Peyer's patch (tissue), 4 donors: Measurements from ENCODE around the gene DCAKD. TPM values are rescaled to one million over a fixed set of nuclear protein-coding genes. Genes with fewer than 3 reads are reported as not detected.

ENCODE experiments used
- DNase-seq, 3 donors: peaks; one replicate each; pipeline ENCODE4 v3.0.0-alpha.2; 2017 to 2019
- H3K27ac ChIP-seq, 4 donors: fragments of 200-600 bp; sonication (generic); one replicate each; pipeline ENCODE4 v1.5.1; 2016 to 2019
- H3K27me3 ChIP-seq, 2 donors: fragments of 200-600 bp; sonication (generic); one replicate each; pipeline ENCODE4 v1.5.1; 2019
- H3K36me3 ChIP-seq, 3 donors: fragments of 200-600 bp; sonication (generic); one replicate each; pipeline ENCODE4 v1.5.1; 2016 to 2019
- H3K4me1 ChIP-seq, 4 donors: fragments of 200-600 bp; sonication (generic); one replicate each; pipeline ENCODE4 v1.5.1; 2016 to 2019
- H3K4me3 ChIP-seq, 4 donors: fragments of 200-600 bp; sonication (generic); 1 replicate in 3 of 4; 2 replicates in 1 of 4; pipeline ENCODE4 v1.5.1; 2016 to 2019; ENCODE audit warnings: mild to moderate bottlenecking in 1 of 4
- H3K9me3 ChIP-seq, 4 donors: fragments of 200-600 bp; sonication (generic); one replicate each; pipeline ENCODE4 v1.5.1; 2016 to 2019; ENCODE audit warnings: mild to moderate bottlenecking in 1 of 4
- POLR2A ChIP-seq, 2 donors: fragments of 450-650 bp; IDR thresholded peaks; one replicate each; pipeline ENCODE4 v1.5.1; 2017; ENCODE audit warnings: antibody characterized with exemption in 2 of 2, mild to moderate bottlenecking in 2 of 2, moderate library complexity in 2 of 2
- total RNA-seq, 4 donors: library from RNA; depleted of rRNA; stranded (reverse); fragments of >200 nt; gene quantifications; one replicate each; pipeline ENCODE4 v1.1.0, GENCODE V29; 2016
- TF ChIP-seq, protein P1 (sequence below), 6 experiments: fragments of 450-650 bp in 4 of 6; fragments of 200-600 bp in 2 of 6; sonication (generic) in 1 of 6; IDR thresholded peaks; one replicate each; pipeline ENCODE4 v1.5.1; 2017 to 2019; ENCODE audit warnings: antibody characterized with exemption in 6 of 6, mild to moderate bottlenecking in 3 of 6, moderate library complexity in 1 of 6

Gene DCAKD
- total RNA-seq, 4 donors from 2014 or later = 12.6 to 78.4 (median 23.2) TPM

DNA sequence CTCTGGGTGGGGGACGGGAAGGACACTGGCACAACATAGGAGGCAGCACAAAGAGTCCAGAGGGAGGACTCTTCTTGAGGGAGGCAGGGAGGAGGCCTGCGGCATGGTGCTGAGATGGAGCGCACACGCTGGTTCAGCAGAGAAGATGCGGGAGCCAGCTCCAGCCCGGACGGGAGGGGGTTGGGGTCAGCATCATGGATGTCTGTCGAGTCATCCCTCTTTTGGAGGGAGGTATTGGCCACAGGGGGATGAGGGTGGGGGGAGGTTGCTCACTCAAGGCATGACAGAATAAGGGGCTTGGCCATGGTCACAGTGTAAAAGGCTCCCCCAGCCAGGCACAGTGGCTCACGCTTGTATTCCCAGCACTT, 19.3 kb downstream of the DCAKD start:
- TF ChIP-seq, protein P1, sequence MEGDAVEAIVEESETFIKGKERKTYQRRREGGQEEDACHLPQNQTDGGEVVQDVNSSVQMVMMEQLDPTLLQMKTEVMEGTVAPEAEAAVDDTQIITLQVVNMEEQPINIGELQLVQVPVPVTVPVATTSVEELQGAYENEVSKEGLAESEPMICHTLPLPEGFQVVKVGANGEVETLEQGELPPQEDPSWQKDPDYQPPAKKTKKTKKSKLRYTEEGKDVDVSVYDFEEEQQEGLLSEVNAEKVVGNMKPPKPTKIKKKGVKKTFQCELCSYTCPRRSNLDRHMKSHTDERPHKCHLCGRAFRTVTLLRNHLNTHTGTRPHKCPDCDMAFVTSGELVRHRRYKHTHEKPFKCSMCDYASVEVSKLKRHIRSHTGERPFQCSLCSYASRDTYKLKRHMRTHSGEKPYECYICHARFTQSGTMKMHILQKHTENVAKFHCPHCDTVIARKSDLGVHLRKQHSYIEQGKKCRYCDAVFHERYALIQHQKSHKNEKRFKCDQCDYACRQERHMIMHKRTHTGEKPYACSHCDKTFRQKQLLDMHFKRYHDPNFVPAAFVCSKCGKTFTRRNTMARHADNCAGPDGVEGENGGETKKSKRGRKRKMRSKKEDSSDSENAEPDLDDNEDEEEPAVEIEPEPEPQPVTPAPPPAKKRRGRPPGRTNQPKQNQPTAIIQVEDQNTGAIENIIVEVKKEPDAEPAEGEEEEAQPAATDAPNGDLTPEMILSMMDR (IDR thresholded peaks at IDR 0.05) = no peak
- no peak for TF ChIP-seq POLR2A (IDR thresholded peaks at IDR 0.05)
- Histone ChIP-seq H3K27me3 (no peaks in the 10 kb centered on the region), H3K36me3 (peaks cover 0 to 54% (median 0%) of the 10 kb centered on the region in 3 donors), H3K27ac (no peak overlapping the region), H3K4me1 (peaks cover 0 to 5% (median 0%) of the 10 kb centered on the region in 4 donors), H3K4me3 (no peak overlapping the region), H3K9me3 (no peaks in the 10 kb centered on the region)
- DNase-seq = no peak

DNA sequence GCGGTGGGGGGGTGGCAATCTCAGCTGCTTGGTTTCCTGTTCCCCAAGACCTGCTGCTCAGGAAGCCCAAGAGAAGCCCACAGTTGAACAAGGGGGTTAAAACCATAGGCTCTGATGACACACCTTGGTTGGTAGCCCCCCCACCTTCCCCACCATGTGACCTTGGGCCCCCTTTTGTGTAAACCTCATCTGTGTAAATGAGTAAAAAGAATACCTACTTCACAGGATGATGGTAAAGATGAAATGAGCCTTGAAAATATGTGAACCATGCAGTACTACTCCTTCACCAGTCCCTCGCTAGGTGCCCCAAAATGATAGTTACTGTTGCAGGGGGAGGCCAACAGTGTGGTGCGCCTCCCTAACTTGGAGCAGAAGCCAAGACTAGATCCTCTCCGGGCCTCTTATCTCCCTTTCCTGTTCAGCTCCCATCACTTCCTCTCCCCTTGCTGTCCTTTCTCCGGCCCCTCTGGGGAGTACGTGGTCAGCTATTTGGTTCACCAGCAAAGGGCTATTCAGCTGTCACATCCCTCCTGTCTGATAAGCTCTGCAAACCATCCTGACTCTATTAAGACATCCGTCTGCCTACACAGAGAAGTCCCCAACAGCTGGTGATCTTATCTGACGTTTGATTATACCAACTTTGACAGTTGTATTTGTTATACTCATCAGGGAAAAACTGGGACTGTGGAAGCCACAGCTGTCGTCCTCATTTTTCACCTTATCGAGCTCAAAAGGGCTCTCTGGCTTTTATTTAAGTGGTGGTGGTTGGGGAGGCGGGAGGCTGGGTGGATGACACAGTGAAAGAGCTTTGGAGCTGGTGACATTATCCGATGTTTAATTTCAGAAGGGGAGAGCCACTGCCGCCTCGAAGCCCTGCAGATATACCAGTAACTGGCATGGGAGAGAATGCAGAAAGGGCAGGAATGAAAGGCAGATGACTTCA, 19.9 kb downstream of the DCAKD start:
- Histone ChIP-seq H3K4me1 (no peaks in the 10 kb centered on the region), H3K4me3 (no peak overlapping the region), H3K27ac (peak overlapping the region in 1 of 4 donors; percentile 17), H3K27me3 (no peaks in the 10 kb centered on the region), H3K9me3 (no peaks in the 10 kb centered on the region), H3K36me3 (peaks cover 0 to 61% (median 0%) of the 10 kb centered on the region in 3 donors)
- TF ChIP-seq POLR2A (IDR thresholded peaks at IDR 0.05) = no peak
- TF ChIP-seq, protein P1 (IDR thresholded peaks at IDR 0.05) = no peak
- no peak for DNase-seq

DNA sequence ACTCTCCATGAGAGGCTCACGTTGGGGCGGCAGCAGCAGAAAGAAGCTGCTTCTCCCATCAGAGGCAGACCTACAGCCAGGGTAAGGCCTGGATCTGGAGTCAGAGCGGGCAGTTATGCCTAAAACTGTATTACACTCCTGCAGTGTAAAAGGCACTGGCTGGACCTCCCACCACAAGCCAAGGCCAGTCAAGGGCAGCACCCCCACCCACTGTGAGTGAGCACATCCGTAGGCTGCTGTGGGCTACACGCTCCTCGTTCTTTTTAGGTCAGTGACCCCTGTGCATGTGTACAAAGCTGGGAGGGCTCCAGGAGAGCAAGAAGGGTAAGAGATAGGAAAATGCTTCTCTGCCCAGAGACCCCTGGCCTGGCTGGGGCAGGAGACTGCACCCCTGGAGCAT, 20.7 kb downstream of the DCAKD start:
- Histone ChIP-seq H3K27ac (no peak overlapping the region), H3K9me3 (no peaks in the 10 kb centered on the region), H3K4me1 (no peaks in the 10 kb centered on the region), H3K4me3 (no peak overlapping the region), H3K27me3 (no peaks in the 10 kb centered on the region), H3K36me3 (peaks cover 0 to 63% (median 0%) of the 10 kb centered on the region in 3 donors)
- DNase-seq = no peak
- TF ChIP-seq POLR2A (IDR thresholded peaks at IDR 0.05) = no peak
- TF ChIP-seq, protein P1 (IDR thresholded peaks at IDR 0.05) = no peak

DNA sequence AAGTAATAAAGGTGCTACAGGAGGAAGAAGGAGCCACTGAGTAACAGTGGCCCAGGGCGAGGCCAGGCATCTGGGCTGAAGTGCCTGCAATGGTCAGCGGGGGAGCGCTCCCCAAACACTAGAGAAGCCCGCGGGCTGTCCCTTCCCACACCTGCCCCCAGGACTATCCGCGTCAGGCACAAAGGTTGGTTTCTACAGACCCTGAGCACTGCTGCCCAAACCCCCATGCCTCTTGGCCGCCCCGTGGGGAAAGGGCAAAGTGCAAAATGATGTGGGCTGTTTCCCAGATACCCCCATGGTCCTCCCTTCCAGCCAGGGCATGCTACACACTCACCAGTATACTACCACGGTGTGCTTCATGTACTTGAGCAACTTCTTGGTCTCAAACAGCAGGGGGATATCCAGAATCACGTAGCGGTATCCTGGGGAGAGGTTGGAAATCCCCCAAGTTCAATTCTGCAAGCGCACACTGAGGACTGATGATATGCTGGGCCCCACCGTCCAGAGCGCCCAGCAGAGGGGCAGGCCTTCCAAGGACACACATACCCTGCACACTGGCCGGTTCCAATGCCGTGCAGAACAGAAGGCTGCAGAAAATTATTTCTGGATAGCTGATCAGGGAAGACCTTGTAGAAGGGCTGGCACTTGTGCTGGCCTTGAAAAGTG, 21.5 kb downstream of the DCAKD start:
- TF ChIP-seq POLR2A (IDR thresholded peaks at IDR 0.05) = no peak
- TF ChIP-seq, protein P1 (IDR thresholded peaks at IDR 0.05) = no peak
- Histone ChIP-seq H3K9me3 (no peaks in the 10 kb centered on the region), H3K4me3 (no peak overlapping the region), H3K27ac (no peak overlapping the region), H3K27me3 (no peaks in the 10 kb centered on the region), H3K4me1 (no peaks in the 10 kb centered on the region), H3K36me3 (peaks cover 0 to 63% (median 0%) of the 10 kb centered on the region in 3 donors)
- DNase-seq = no peak

DNA sequence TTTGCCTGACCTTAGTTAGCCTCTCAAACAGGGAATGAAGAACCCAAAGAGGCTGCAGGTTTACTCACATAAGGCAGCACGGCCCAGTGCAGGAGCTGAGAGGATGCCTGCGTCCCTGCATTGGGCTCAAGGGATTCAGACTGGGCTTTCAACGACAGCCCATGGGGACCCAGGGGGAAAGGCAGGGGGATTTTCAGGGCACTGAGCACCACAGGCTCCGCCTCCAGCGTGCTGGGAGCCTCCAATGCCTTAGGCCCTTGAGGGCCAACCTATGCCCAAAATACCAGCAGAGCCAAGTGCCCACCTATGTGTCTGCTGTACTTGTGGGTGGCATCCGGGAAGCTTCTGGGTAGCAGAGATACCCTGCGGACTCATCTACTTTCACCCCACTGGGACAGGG, 22.3 kb downstream of the DCAKD start:
- no peaks in the 10 kb centered on the region for H3K27me3 ChIP-seq
- TF ChIP-seq POLR2A (IDR thresholded peaks at IDR 0.05) = no peak
- TF ChIP-seq, protein P1 (IDR thresholded peaks at IDR 0.05) = no peak
- peaks cover 0 to 61% (median 0%) of the 10 kb centered on the region in 3 donors for H3K36me3 ChIP-seq
- no peaks in the 10 kb centered on the region for H3K9me3 ChIP-seq
- no peak overlapping the region for H3K27ac ChIP-seq
- H3K4me3 ChIP-seq = no peak overlapping the region
- H3K4me1 ChIP-seq = no peaks in the 10 kb centered on the region
- no peak for DNase-seq
